Measurements from ENCODE around the gene NPRL2.

The NPRL2 gene

DNA sequence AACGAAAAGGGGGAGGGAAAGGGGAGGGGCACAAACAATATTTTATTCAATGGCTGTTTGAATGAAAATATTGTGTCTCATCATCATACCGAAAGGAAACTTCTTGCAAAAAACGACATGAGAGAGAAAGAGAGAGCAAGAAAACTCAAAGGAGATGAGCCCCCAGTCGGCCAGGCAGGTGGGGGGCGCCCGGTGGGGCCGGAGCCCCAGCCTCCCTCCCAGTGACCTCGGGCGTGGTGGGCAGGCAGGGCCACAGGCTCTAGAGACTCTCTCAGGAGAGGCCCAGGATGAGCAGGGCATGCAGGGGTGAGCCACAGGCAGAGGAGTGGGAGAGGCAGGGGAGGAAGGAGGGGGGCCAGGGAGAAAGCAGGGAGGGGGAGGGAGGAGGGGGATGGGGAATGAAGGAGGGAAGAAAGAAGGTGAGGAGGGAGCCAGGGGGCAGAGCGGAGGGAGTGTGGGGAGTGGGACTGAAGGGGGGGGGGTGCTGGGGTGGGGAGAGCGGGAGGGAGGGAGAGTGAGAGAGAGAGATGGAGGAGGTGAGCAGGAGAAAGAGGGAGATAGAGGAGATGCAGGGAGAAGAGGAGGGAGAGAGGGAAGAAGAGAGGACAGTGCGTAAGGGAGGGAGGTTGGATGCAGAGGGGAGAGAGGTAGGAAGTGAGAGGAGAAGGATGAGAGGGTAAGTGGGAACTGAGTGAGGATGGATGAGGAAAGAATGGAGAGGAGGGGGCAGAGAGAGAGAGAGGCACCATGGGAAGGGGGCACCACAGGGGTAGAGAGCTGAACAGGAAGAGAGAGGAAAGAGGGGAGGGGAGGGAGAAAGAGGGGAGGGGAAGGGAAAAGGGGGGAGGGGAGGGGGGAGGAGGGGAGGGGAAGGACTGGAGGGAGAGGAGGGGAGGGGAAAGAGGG, 22.8 kb upstream of the NPRL2 start:
- no peak for FAIRE-seq

DNA sequence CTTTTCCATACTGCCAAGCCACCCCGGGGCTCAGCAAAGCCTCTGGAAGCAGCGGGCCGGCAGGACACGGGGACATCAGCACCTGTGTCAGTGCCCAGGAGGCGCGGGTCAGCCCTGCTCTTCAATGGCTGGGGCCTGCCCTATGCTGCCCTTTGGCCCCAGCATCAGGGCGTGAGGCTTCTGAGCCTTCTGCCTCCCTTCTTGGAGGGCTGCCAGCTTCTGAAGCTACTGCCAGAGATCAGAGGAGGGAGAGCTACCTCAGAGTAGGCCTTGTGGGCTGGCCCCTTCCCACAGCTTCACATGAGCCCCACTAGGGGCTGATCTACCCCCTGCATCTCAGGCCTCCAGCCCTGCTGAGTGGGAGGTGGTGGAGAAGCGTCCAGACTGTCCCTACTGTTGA, 21.8 kb upstream of the NPRL2 start:
- FAIRE-seq: no peak

DNA sequence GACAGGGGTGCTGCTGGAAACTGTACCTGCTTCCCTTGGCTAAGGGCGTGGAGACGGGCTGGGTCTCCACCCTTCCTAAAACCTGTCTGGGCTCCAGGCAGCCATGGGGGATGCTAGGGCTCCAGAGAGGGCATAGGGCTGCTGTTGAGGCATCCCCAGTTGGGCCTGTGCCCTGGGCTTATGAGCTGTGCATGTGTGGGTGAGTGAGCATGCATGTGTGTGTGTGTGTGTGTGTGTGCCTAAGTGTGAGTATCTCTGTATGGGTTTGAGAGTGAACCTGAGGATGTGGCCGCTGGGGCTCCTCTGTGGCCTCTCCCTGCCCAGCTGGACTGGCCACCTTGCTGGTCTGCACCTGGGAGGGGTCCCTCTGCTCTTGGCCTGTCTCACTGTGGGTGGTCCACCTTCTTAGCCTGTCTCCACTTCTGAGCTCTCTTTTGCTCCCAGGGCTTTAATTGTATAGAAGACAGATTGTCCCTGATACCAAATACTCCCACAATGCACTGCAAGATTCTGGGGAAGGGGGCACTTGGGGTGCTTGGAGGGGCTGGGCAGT, 20.6 kb upstream of the NPRL2 start:
- FAIRE-seq: no peak

DNA sequence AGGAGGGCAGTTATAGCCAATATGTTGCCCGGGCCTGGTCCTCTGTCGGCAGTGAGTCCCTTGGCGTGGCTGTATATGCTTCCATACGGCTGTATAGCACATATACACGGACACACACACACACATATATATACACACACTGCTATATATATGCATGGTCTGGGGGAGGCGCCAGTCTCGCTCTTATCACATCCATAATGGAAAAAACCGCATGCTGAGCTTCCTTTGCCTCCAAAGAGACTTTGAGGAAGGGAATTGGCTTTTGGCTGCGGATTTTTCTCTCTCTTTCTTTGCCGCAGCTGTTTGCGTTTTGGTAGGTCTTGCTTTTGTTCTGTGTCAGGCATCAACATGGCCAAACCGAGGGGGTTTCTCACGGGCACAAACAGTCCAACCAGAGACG, 20.0 kb upstream of the NPRL2 start:
- FAIRE-seq: no peak

DNA sequence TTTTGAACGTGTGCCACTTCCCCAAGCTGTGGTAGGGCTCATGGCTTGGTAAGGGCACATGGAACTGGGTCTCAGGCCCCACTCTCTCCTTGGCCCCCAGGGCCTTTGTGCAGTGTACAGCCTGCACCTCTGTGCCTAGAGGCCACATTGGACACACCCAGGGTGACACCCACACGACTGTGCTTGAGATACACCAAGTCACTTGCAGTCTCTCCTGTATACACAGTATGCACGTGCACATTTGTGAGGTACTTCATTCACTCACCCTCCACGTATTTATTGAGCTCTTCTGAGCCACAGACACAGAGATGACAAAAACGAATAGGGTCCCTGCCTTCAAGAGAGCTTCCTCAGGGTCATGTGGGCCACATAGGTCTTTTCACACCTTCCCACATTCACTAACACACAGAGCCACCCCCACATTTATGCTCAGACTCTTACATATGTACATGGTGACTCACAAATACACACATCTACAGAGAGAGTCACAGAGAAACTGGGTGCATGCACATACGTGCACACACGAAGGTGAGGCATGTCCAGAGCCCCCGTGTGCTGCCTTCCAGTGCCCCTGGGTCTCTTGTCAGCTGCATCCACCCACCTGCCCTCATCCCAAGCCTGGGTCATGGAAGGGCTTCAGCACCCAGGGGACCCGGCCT, 18.6 kb upstream of the NPRL2 start:
- no peak for FAIRE-seq

DNA sequence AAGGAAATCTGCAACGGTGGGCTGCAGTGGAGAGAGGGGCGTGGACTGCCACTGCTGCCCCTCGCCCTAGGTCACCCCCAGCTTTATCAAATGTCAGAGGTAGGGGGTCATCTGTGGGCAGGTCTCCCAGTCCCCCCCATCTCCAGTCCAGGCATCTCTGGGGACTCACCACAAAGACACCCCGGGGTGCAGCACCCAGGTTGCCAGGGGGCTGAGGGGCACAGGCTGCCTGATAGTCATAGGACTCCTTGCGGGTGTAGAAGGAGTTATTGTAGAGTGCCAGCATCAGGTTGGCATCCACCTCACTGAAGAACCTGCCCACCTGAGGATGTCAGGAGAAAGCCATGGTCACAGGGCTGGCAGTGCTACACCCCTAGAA, 15.3 kb upstream of the NPRL2 start:
- no peak for FAIRE-seq

DNA sequence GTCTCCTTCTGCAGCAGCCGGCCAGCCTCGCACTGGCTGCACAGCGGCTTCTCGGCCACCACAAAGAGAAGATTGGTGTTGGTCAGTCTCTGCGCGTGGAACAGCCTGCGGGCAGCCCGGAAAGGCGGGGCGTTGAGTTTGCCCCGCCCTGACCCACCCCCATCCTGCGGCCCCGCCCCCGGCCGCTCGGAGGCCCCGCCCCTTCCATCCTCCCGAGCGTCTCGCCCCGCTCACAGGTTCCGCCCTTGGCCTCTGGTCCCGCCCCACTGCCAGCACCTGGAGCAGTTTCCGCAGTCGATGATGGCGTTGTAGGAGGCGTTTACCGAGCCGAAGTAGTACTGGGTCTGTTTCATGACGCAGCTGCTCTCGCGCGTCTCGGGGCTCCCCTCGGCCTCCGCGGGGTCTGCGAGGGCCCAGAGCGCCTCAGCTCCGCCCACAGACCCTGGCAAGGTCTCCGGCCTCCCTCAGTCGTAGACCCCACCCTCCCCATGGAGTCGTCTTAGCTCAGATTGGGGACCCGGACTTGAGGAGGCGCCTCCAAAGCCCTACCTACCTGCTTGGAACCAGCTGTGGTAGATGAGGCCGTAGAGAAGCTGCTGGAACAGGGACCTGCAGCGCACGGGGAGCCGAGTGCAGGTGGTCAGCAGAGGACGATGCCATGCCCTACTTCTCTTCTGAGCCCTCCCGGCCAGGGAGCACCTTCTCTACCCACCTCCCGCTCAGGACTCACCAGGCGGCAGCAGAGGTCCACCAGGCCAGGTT, 14.7 kb upstream of the NPRL2 start:
- no peak for FAIRE-seq

DNA sequence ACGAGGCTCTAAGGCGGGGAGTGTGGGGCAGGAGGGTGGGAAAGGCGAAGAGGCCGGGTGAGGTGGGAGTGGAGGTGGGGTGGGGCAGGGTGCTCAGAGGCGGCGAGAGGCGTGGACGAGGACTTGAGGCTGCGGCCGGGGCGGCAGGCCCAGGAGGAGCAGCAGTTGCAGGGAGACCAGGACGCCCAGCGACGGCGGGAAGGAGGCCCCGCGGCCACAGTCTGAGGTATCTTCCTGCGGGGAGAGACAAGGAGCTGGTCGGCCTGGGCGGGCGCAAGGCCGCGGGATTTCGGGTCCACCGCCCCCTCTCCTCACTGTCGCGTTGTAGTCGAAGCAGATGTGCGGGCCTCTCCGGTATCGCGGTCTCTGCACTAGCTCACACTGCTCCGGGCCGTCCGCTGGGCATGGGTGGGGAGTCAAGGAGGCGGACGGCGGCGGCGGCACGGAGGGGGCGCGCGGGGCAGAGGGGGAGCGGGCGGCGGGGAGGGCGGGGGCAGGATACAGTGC, 14.1 kb upstream of the NPRL2 start:
- no peak for FAIRE-seq

DNA sequence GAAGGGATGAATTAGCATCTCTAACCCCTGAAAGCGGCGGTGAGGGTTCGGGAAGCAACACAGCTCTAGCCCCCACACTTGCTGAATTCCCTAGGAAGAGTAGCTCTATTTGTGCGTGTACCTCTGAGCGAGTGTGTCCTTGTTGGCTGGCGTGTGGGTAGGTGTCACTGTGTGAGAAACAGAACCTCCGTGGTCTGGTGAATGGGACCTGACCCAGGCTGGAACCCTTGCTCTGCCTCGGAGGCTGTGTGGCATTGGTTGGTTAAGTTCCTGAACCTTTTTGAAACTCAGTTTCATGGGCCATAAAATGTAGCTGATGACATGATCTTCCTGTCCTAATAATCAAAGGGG, 9.2 kb upstream of the NPRL2 start:
- FAIRE-seq: no peak

DNA sequence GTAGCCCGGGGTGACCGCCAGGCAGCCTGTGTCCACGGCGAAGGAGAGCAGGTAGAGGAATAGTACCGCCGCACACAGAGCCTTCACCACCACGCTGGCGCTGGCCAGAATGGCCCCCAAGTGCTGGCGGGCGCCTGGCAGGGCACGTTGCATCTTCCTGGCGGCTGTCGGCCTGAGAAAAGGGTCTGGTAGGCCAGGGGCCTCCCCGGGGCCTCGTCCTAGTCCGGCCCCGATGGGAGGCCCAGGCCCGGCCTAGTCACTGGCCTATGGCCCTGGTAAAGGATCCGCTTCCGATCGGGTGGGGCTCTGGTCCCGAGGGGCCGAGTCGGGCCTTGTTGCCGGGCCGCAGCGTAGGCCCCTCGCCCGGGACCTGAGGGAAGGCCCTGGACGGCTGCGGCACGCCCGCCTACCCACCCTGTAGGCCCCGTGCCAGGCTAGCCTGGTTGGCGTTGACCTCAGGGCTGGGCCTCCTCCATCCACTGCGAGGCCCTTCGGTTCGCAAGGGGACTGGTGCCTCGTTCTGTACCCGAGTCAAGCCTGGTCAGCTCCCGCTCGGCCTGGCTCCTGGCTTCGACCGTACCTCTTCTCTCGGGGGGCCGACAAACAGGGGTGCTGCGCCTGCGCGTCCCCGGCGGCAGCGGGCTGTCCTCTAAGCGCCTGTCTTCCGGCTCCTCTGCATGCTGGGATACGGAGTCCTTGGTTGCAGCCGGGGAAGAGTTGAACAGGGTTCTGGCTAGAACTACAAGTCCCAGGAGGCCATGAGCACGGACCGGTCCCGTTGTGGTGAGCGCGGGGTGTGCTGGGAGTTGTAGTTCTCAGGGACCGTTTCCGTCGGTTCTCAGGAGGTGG, 8.6 kb upstream of the NPRL2 start, which contains the start of gene TMEM115:
Gene TMEM115, minus strand, starts transcription at position 611 of the 849 bp plus-strand sequence. Its CDS starts 458 bp downstream, at position 153.
- FAIRE-seq: peak; percentile 47

DNA sequence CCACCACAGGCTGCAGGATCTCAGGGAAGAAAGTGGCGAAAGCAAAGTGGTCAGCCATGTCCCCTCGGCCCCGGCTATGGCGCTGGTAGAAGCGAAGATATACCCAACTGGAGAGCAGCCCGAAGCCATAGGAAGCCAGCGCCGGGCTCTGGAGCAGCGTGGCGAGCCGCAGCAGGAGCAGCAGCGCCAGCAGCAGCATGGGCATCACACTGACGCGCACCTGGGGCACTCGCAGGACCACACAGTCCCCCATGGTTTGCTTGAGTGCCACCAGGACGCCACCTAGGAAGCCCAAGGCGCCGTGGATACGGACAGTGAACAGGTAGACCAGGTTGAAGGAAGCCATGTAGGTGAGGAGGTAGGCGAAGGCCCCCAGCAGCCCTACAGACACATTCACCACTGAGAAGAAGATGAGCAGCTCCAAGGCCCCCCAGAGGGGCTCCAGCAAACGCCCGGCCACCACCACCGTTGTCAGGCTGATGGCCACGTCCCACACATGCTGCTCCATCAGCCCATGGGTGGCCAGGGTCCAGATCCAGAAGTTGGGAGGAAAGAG, 7.9 kb upstream of the NPRL2 start:
- FAIRE-seq: no peak

DNA sequence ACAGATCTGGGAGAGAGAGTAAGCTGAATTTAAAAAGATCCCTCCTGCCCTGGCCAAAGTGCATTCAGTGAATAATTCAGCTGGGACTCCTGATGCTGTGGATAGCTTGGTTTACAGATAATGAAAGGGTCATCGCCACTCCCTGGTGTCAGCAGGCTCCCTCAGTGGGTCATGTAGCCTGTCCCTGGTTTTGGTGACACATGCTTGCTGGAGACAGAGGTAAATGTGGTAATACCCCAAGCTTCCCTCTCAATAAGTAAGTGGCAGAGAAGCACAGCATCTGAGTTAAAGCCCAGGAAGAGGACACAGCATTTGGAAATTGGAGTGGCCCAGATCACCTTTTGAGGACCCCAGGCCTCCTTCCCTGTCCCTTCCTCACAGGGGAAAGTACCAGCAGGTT, 6.9 kb upstream of the NPRL2 start:
- no peak for FAIRE-seq

DNA sequence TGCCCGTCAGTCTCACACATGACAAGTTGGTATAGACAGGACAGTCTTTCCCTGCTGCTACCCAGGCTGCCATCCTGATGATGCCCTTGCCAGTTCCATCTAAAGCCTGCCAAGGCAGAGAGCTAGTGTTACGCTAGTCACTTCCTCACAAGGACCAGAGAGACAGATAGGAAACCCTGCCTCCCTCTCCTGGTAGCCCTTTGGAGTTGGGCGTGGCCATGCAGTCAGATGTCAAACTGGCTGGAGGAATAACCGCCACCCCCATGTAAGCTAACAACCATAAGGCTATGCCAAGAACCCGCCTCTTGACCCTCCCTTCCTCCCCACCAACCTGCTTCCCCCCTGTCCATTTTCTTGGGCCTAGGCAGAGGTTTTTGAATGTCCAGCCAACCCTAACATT, 6.0 kb upstream of the NPRL2 start:
- no peak for FAIRE-seq

DNA sequence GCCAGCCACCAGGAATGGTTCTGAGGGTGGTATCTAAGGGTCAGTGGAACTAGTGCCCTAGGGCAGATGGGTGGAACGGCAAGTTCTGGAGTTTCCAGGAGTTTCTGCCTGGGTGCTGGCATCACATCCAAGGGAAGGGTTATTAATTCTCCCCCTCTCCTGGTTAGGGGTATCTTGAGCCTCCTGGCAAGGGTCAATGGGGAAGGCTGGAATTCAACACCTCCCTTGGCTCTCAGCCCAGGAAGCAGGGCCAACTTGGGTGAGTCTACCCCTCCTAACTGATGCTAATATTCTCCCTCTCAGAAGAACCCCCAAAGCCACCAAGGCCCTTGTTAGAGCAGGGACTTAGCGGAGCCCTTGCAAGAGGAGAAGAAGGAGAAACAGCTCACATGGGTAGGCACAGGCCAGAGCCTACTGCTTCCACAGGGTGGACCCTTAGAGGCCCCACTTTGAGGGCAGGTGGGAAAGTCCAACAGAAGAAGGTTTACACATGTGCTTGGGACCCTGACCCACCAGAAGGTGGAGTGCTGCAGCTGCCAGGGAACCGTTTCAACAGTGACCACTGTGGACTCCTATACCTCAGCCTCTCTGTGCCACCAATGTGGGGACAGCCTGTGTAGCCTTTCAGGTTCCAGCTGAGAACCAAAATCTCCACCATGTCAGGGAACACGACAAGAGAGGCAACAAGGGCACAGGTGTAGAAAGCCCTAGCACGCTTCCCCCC, 5.4 kb upstream of the NPRL2 start:
- FAIRE-seq: no peak

DNA sequence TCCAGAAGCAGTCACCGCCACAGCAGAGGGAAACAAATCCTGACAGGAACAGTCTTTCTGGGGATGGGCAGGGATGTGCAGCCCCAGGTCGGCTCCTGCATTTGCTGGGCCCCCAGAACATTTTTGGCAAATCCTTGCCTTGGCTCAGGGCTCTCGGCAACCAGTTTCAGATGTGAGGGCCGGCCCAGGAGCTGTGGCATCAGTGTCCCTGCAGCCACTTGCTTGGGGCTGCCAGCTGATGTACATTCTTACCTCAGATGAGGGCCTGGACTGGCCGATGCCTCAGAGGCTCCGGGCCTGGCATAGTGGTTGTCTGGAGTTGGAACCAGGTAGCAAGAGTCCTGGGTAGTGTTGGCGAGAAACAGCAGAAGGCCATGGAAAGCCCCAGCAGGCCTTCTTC, 4.3 kb upstream of the NPRL2 start:
- no peak for FAIRE-seq

DNA sequence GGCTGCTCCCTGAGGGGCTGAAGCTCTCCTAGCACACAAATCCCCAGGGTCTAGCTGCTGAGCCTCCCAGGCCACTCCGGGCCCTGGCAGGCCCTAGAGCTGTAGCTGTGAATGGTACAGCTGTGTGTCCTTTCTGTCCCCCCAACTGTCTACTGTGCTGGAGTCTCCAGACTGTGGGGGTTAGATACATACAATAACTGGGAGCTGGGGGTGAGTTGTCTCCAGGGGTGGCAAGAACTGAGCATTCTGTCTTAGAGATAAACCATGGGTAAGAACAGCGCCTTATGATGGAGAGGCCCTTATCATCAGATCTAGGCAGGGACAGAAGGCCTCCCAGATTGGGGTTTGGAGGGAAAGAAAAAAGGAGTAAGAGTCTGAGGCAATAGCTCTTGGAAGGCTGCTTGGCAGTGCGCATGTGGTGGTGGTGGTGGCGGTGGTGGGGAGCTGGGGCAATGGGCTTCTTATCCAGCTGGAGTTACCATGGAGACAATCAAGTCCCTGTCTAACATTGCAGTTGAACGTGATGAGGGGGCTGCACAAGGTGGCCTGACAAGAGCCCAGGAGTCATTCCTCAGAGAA, 3.7 kb upstream of the NPRL2 start:
- no peak for FAIRE-seq

DNA sequence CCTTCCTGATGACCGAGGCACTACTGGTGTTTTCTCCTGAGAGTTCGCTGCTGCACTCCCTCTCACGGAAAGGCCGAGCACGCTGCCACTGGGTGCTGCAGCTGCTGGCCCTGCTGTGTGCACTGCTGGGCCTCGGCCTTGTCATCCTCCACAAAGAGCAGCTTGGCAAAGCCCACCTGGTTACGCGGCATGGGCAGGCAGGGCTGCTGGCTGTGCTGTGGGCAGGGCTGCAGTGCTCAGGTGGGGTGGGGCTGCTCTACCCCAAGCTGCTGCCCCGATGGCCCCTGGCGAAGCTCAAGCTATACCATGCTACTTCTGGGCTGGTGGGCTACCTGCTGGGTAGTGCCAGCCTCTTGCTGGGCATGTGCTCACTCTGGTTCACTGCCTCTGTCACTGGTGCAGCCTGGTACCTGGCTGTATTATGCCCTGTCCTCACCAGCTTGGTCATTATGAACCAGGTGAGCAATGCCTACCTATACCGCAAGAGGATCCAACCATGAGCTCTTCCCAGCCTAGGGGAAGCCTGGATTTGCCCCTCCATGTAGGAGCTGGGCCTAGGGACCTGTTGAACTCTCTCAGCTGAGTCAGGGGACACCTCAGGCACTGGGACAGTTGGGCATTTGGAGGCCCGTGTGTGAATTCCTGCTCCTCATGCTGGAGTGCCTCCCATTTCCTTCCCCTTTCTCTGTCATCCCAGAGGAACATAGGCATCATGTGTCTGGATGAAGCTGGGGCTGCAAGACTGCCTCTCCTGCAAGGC, 2.9 kb upstream of the NPRL2 start:
- no peak for FAIRE-seq

DNA sequence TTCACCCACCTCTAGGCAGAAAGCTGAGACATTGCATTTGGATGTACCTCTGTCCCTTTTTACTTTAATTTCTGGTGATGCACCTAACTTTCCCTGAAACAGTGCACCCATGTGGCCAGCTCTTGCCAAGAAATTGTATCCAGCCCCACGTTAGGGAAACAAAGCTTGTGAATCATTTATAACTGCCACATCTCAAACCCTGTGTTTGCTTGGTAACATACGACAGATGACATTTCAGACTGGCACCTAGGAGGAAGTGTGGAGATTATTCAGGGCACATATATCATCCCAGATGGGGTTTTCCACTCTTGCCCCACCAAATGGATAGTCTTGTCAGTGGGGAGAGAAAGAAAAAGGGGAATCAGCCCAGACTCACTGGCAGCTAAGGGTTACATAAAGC, 2.2 kb upstream of the NPRL2 start:
- FAIRE-seq: no peak

DNA sequence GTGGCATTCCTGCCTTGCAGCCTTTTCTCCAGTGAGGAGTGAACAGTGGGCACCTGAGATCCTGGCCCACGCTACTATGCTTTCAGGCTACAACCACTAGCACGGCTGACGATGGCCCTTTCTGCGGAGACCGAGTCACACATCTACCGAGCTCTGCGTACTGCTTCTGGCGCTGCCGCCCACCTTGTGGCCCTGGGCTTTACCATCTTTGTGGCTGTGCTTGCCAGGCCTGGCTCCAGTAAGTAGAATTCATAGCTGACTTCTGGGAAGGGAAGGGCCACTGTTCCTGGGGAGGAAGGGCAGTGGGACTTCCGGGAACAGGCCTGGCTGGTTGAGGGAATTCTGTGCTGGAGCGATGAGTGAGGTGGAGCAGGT, 735 bp upstream of the NPRL2 start:
- no peak for FAIRE-seq

DNA sequence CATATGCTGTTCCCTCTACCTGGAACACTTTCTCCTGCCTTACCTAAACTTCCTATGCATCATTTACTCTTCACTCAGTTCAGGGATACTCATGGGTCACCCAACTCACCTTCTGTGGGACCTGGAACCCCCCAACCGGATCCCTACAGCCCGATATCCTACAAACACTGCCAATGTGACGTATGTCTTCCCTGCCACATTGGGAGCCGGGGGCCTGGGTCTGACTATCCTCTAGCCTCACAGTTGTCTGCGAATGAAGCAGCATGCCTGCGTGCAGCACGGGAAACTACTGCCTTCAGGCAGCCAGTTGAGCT, 405 bp downstream of the NPRL2 start:
- no peak for FAIRE-seq
